CD14-positive monocyte (primary cell): ENCODE measurements around the gene MSI2. TPM values are rescaled to one million over a fixed set of nuclear protein-coding genes. Genes with fewer than 3 reads are reported as not detected.
"Not testable (repeated sequence)": the region's sequence is repeated elsewhere in the genome, so short reads cannot be mapped to it uniquely, and the experiment has no call there.

Experiments
- DNase-seq, 3 donors: peaks; one replicate each; pipeline ENCODE4 v3.0.0-alpha.2; 2011 to 2022
- H2AFZ ChIP-seq: 2 replicates; pipeline ENCODE4 v1.6.0; 2012; ENCODE audit warnings: mild to moderate bottlenecking, low read depth, low read length, inconsistent platforms; ENCODE audit not compliant: insufficient read depth, poor library complexity, severe bottlenecking
- H3K27ac ChIP-seq, 2 donors: 1 replicate in 1 of 2; 2 replicates in 1 of 2; pipeline ENCODE4 v1.5.1; 2012 to 2013; ENCODE audit warnings: low read length in 2 of 2, control low read depth in 1 of 2, inconsistent platforms in 1 of 2, low read depth in 1 of 2, mild to moderate bottlenecking in 1 of 2
- H3K27me3 ChIP-seq, 2 donors: one replicate each; pipeline versions ENCODE4 v1.6.0 to v1.6.1; 2011 to 2013; ENCODE audit warnings: low read length in 2 of 2; ENCODE audit not compliant: control insufficient read depth in 2 of 2, insufficient read depth in 2 of 2
- H3K36me3 ChIP-seq, 2 donors: replicated peaks in 1 of 2; 1 replicate in 1 of 2; 2 replicates in 1 of 2; pipeline versions ENCODE4 v1.5.1 to v1.6.1; 2012 to 2013; ENCODE audit warnings: low read length in 2 of 2, control low read depth in 1 of 2, inconsistent platforms in 1 of 2, mild to moderate bottlenecking in 1 of 2; ENCODE audit not compliant: insufficient read depth in 2 of 2, control insufficient read depth in 1 of 2
- H3K4me1 ChIP-seq, 2 donors: 1 replicate in 1 of 2; 2 replicates in 1 of 2; pipeline versions ENCODE4 v1.5.1 to v1.6.1; 2012 to 2013; ENCODE audit warnings: low read length in 2 of 2, control low read depth in 1 of 2, inconsistent platforms in 1 of 2, mild to moderate bottlenecking in 1 of 2, moderate library complexity in 1 of 2; ENCODE audit not compliant: insufficient read depth in 2 of 2, control insufficient read depth in 1 of 2
- H3K4me2 ChIP-seq: replicated peaks from 2 replicates; pipeline ENCODE3; 2012; ENCODE audit warnings: low read length, moderate library complexity, mild to moderate bottlenecking; ENCODE audit not compliant: poor library complexity, severe bottlenecking; ENCODE audit errors: extremely low read depth
- H3K4me3 ChIP-seq, 3 experiments: fragments of 200-600 bp in 1 of 3; sonication (generic) in 1 of 3; replicated peaks in 1 of 3; 1 replicate in 2 of 3; 2 replicates in 1 of 3; pipeline ENCODE4 v1.5.1; 2011 to 2013; ENCODE audit warnings: low read length in 3 of 3, mild to moderate bottlenecking in 3 of 3, control low read depth in 2 of 3, low read depth in 2 of 3, inconsistent platforms in 1 of 3, moderate library complexity in 1 of 3
- H3K79me2 ChIP-seq: 2 replicates; pipeline ENCODE4 v1.6.0; 2012; ENCODE audit warnings: mild to moderate bottlenecking, control low read depth, inconsistent platforms, low read length, moderate library complexity; ENCODE audit not compliant: insufficient read depth
- H3K9ac ChIP-seq: 2 replicates; pipeline ENCODE4 v1.6.0; 2017; ENCODE audit warnings: low read length, mild to moderate bottlenecking; ENCODE audit not compliant: insufficient read depth, poor library complexity, severe bottlenecking
- H3K9me3 ChIP-seq, 2 donors: replicated peaks in 1 of 2; 1 replicate in 1 of 2; 2 replicates in 1 of 2; pipeline versions ENCODE4 v1.5.1 to v1.6.1; 2012 to 2013; ENCODE audit warnings: low read length in 2 of 2, control low read depth in 1 of 2; ENCODE audit not compliant: control insufficient read depth in 1 of 2, insufficient read depth in 1 of 2
- H4K20me1 ChIP-seq: 2 replicates; pipeline ENCODE4 v1.6.0; 2012; ENCODE audit warnings: mild to moderate bottlenecking, low read length, control low read depth, moderate library complexity; ENCODE audit not compliant: insufficient read depth
- H3K27ac Mint-ChIP-seq, 7 donors: one replicate each; pipeline ENCODE4 v1.8.0; 2020; ENCODE audit warnings: mild to moderate bottlenecking in 7 of 7, mixed read lengths in 7 of 7, moderate library complexity in 6 of 7, inconsistent platforms in 2 of 7
- H3K27me3 Mint-ChIP-seq, 3 donors: one replicate each; pipeline ENCODE4 v1.8.0; 2021 to 2022; ENCODE audit warnings: low read depth in 3 of 3, mild to moderate bottlenecking in 3 of 3, mixed read lengths in 3 of 3, moderate library complexity in 3 of 3, inconsistent platforms in 1 of 3
- H3K36me3 Mint-ChIP-seq, 2 donors: one replicate each; pipeline ENCODE4 v1.8.0; 2020; ENCODE audit warnings: mixed read lengths in 2 of 2, inconsistent platforms in 1 of 2, mild to moderate bottlenecking in 1 of 2
- H3K4me1 Mint-ChIP-seq: one replicate; pipeline ENCODE4 v1.8.0; 2020; ENCODE audit warnings: mild to moderate bottlenecking, mixed read lengths
- H3K4me3 Mint-ChIP-seq, 2 donors: one replicate each; pipeline ENCODE4 v1.8.0; 2020; ENCODE audit warnings: mild to moderate bottlenecking in 2 of 2, mixed read lengths in 2 of 2, moderate library complexity in 1 of 2
- H3K9me3 Mint-ChIP-seq, 7 donors: one replicate each; pipeline ENCODE4 v1.8.0; 2020 to 2022; ENCODE audit warnings: mixed read lengths in 7 of 7, mild to moderate bottlenecking in 6 of 7, moderate library complexity in 6 of 7, inconsistent platforms in 2 of 7
- CTCF ChIP-seq: fragments of 200-600 bp; IDR thresholded peaks from one replicate; pipeline ENCODE4 v1.8.0; 2022; ENCODE audit warnings: antibody characterized with exemption, mild to moderate bottlenecking
- WGBS: methylation state at CpG from one replicate; pipeline ENCODE4 v1.1.5; 2013; ENCODE audit warnings: missing lambda C conversion rate; ENCODE audit not compliant: insufficient coverage; 5-methylcytosine and 5-hydroxymethylcytosine counted together
- intact Hi-C, 2 donors: fragments of 100-400 bp; cut with micrococcal nuclease; formaldehyde crosslinking; loops; one replicate each; pipeline versions ENCODE4 v1.15.0 to v1.15.1; 2023
- polyA plus RNA-seq, 3 donors: library from polyadenylated mRNA; depleted of rRNA in 1 of 3; unstranded in 2 of 3; stranded (reverse) in 1 of 3; fragments of 300-500 nt in 2 of 3; fragments of >200 nt in 1 of 3; fragmentation: Illumina TruSeq in 2 of 3; gene quantifications; 1 replicate in 2 of 3; 2 replicates in 1 of 3; pipeline ENCODE4 v1.2.3, GENCODE V29; 2012 to 2021

Gene MSI2
- polyA plus RNA-seq, 3 donors = 0.20 to 6.6 (median 0.37) TPM

- H3K79me2 ChIP-seq = no peaks in the 10 kb centered on the region
- no CpG with 5 or more reads among the region's 3 CpGs for WGBS
- H3K27ac ChIP-seq = no peak overlapping the region
- H4K20me1 ChIP-seq = no peaks in the 10 kb centered on the region
- intact Hi-C loops = no loop called here
- no peak overlapping the region for H3K4me2 ChIP-seq
- no peak overlapping the region for H3K9ac ChIP-seq
- DNase-seq = no peak
- H3K9me3 ChIP-seq = peaks cover 5 to 7% of the 10 kb centered on the region in 2 donors
- no peak overlapping the region for H2AFZ ChIP-seq
- H3K36me3 ChIP-seq = no peaks in the 10 kb centered on the region
- no peaks in the 10 kb centered on the region for H3K4me1 Mint-ChIP-seq
- H3K27me3 ChIP-seq = no peaks in the 10 kb centered on the region
- H3K4me3 ChIP-seq = no peak overlapping the region
- no peak overlapping the region for H3K27ac Mint-ChIP-seq
- H3K9me3 Mint-ChIP-seq = peaks cover 8 to 29% (median 16%) of the 10 kb centered on the region in 7 donors
- no peaks in the 10 kb centered on the region for H3K36me3 Mint-ChIP-seq
- H3K4me1 ChIP-seq = no peaks in the 10 kb centered on the region
- peaks cover 0 to 3% (median 0%) of the 10 kb centered on the region in 3 donors for H3K27me3 Mint-ChIP-seq
- no peak for TF ChIP-seq CTCF
- H3K4me3 Mint-ChIP-seq = no peak overlapping the region
Observed at GRCh38 chr17:57221366-57222350, 34.7 kb upstream of the MSI2 start.

- H3K79me2 ChIP-seq, H2AFZ ChIP-seq, H3K36me3 ChIP-seq, H3K4me2 ChIP-seq, H3K9me3 ChIP-seq, H3K4me3 Mint-ChIP-seq, H3K4me3 ChIP-seq, H4K20me1 ChIP-seq, H3K27ac ChIP-seq, H3K4me1 ChIP-seq, H3K4me1 Mint-ChIP-seq, H3K36me3 Mint-ChIP-seq, H3K27ac Mint-ChIP-seq, H3K27me3 Mint-ChIP-seq, H3K9ac ChIP-seq, DNase-seq, intact Hi-C loops, H3K27me3 ChIP-seq: not testable (repeated sequence)
- WGBS = no CpG with 5 or more reads among the region's 1 CpG
- H3K9me3 Mint-ChIP-seq = peaks cover 8 to 29% (median 16%) of the 10 kb centered on the region in 7 donors
Observed at GRCh38 chr17:57222422-57222821, 33.9 kb upstream of the MSI2 start.
